HCT116 (cell line): ENCODE data around the gene CHRNA4. TPM values are rescaled to one million over a fixed set of nuclear protein-coding genes. Genes with fewer than 3 reads are reported as not detected.

Experiments
- ATAC-seq: fragments of 200-7000 bp; cut with Tn5 transposase; 2 replicates; pipeline ENCODE4 v1.9.1; 2020; ENCODE audit warnings: mild to moderate bottlenecking, moderate library complexity
- BruUV-seq: library from RNA; stranded (reverse); fragments of 400-500 nt; replicated peaks from 2 replicates; lab custom pipeline; 2021; lab: Mats Ljungman, UMichigan
- CTCF ChIA-PET: fragments of 300-600 bp; sonication (Branson Sonifier 250); formaldehyde crosslinking; loops from one replicate; lab custom pipeline; 2021; ENCODE audit warnings: antibody characterized with exemption; lab: Charles Lee
- POLR2A ChIA-PET: fragments of 300-600, 350-600 bp; sonication (Branson Sonifier 250); formaldehyde crosslinking; loops from one replicate; lab custom pipeline; 2021; ENCODE audit warnings: antibody characterized with exemption; lab: Charles Lee
- RAD21 ChIA-PET, 2 experiments: fragments of 300-600 bp; sonication (Branson Sonifier 250); formaldehyde crosslinking; loops; one replicate each; lab custom pipeline; 2023; ENCODE audit warnings: low total read pairs in 2 of 2; ENCODE audit not compliant: uncharacterized antibody in 2 of 2, unreplicated experiment in 2 of 2, low non-redundant PET in 1 of 2; lab: Charles Lee
- DNase-seq: peaks from one replicate; pipeline ENCODE4 v3.0.0-alpha.2; 2010; ENCODE audit warnings: low read depth, low spot score
- H2AFZ ChIP-seq: fragments of 200-600 bp; shearing (Covaris generic), sonication (generic); 2 replicates; pipeline ENCODE4 v1.6.1; 2017; ENCODE audit warnings: low read depth, mixed run types, mixed read lengths, antibody characterized with exemption, low read length; ENCODE audit not compliant: poor library complexity, severe bottlenecking
- H3K27ac ChIP-seq: 2 replicates; pipeline ENCODE4 v1.5.1; 2012; ENCODE audit warnings: low read depth, low read length
- H3K27me3 ChIP-seq: fragments of 200-600 bp; sonication (generic); 2 replicates; pipeline ENCODE4 v1.6.1; 2016; ENCODE audit warnings: mixed run types, low read length, mixed read lengths; ENCODE audit not compliant: insufficient read depth
- H3K36me3 ChIP-seq, 2 experiments: fragments of 200-500 bp in 1 of 2; fragments of 200-600 bp in 1 of 2; sonication (Bioruptor generic) in 1 of 2; sonication (generic) in 1 of 2; 2 replicates each; pipeline versions ENCODE4 v1.5.1 to v1.6.1; 2014 to 2016; ENCODE audit warnings: low read length in 2 of 2, inconsistent platforms in 1 of 2, mixed read lengths in 1 of 2, mixed run types in 1 of 2; ENCODE audit not compliant: insufficient read depth in 2 of 2, control insufficient read depth in 1 of 2
- H3K4me1 ChIP-seq, 2 experiments: fragments of 200-600 bp in 1 of 2; sonication (generic) in 1 of 2; 2 replicates each; pipeline versions ENCODE4 v1.5.1 to v1.6.1; 2012 to 2017; ENCODE audit warnings: low read length in 2 of 2, inconsistent platforms in 1 of 2, mild to moderate bottlenecking in 1 of 2, mixed read lengths in 1 of 2, mixed run types in 1 of 2, moderate library complexity in 1 of 2; ENCODE audit not compliant: insufficient read depth in 2 of 2, control insufficient read depth in 1 of 2
- H3K4me2 ChIP-seq: fragments of 200-600 bp; sonication (generic); 2 replicates; pipeline ENCODE4 v1.6.1; 2017; ENCODE audit warnings: mixed run types, low read length, mixed read lengths
- H3K4me3 ChIP-seq, 2 experiments: fragments of 200-600 bp in 1 of 2; sonication (generic) in 1 of 2; replicated peaks in 1 of 2; 2 replicates each; pipeline ENCODE4 v1.5.1; 2011 to 2016; ENCODE audit warnings: low read length in 2 of 2, control low read depth in 1 of 2, low read depth in 1 of 2, mild to moderate bottlenecking in 1 of 2, mixed read lengths in 1 of 2, mixed run types in 1 of 2
- H3K79me2 ChIP-seq: fragments of 200-600 bp; sonication (generic); 2 replicates; pipeline ENCODE4 v1.6.1; 2017; ENCODE audit warnings: mild to moderate bottlenecking, mixed run types, low read length, moderate library complexity, mixed read lengths; ENCODE audit not compliant: insufficient read depth
- H3K9ac ChIP-seq: fragments of 200-600 bp; sonication (generic); 2 replicates; pipeline ENCODE4 v1.6.1; 2016; ENCODE audit warnings: low read length, mixed read lengths
- H3K9me2 ChIP-seq: fragments of 200-600 bp; sonication (generic), shearing (Covaris generic); 2 replicates; pipeline ENCODE4 v1.6.1; 2017; ENCODE audit warnings: mixed run types, mild to moderate bottlenecking, moderate library complexity; ENCODE audit not compliant: insufficient read depth
- H3K9me3 ChIP-seq, 2 experiments: fragments of 200-500 bp in 1 of 2; fragments of 200-600 bp in 1 of 2; sonication (Bioruptor generic) in 1 of 2; sonication (generic) in 1 of 2; 2 replicates each; pipeline ENCODE4 v1.6.1; 2014 to 2017; ENCODE audit warnings: low read length in 2 of 2, mixed read lengths in 2 of 2, inconsistent platforms in 1 of 2, low read depth in 1 of 2, mild to moderate bottlenecking in 1 of 2, mixed run types in 1 of 2, moderate library complexity in 1 of 2; ENCODE audit not compliant: control insufficient read depth in 1 of 2, insufficient read depth in 1 of 2
- H4K20me1 ChIP-seq: fragments of 200-600 bp; sonication (generic), shearing (Covaris generic); 2 replicates; pipeline ENCODE4 v1.6.1; 2017; ENCODE audit warnings: mixed run types, mild to moderate bottlenecking, moderate library complexity; ENCODE audit not compliant: insufficient read depth
- CBX3 ChIP-seq: IDR thresholded peaks from 2 replicates; pipeline ENCODE4 v1.6.1; 2012; ENCODE audit warnings: low read depth
- CEBPB ChIP-seq: IDR thresholded peaks from 2 replicates; pipeline ENCODE4 v1.6.1; 2012; ENCODE audit warnings: low read depth
- EGR1 ChIP-seq: IDR thresholded peaks from 2 replicates; pipeline ENCODE4 v1.6.1; 2012; ENCODE audit warnings: low read depth
- ELF1 ChIP-seq: IDR thresholded peaks from 2 replicates; pipeline ENCODE4 v1.6.1; 2012; ENCODE audit warnings: low read depth, borderline replicate concordance
- EZH2phosphoT487 ChIP-seq: fragments of 200-600 bp; IDR thresholded peaks from 2 replicates; pipeline ENCODE4 v1.6.1; 2018; ENCODE audit warnings: antibody characterized with exemption, borderline replicate concordance
- FOSL1 ChIP-seq: IDR thresholded peaks from 2 replicates; pipeline ENCODE4 v1.6.1; 2012; ENCODE audit warnings: low read depth
- JUND ChIP-seq: IDR thresholded peaks from 2 replicates; pipeline ENCODE4 v1.6.1; 2012
- MAX ChIP-seq: IDR thresholded peaks from 2 replicates; pipeline ENCODE4 v1.6.1; 2012
- POLR2A ChIP-seq: IDR thresholded peaks from 2 replicates; pipeline ENCODE4 v1.7.0; 2011; ENCODE audit warnings: borderline replicate concordance; ENCODE audit not compliant: insufficient read depth, insufficient read length; ENCODE audit errors: extremely low read depth
- POLR2AphosphoS5 ChIP-seq: IDR thresholded peaks from 2 replicates; pipeline ENCODE4 v1.6.1; 2011; ENCODE audit warnings: mild to moderate bottlenecking, low read depth, low read length, moderate library complexity
- RAD21 ChIP-seq: IDR thresholded peaks from 2 replicates; pipeline ENCODE4 v1.6.1; 2012; ENCODE audit warnings: low read depth, mild to moderate bottlenecking
- SIN3A ChIP-seq: IDR thresholded peaks from 2 replicates; pipeline ENCODE4 v1.6.1; 2012; ENCODE audit warnings: low read depth
- SP1 ChIP-seq: IDR thresholded peaks from 2 replicates; pipeline ENCODE4 v1.6.1; 2012; ENCODE audit warnings: low read depth
- SRF ChIP-seq: IDR thresholded peaks from 2 replicates; pipeline ENCODE4 v1.6.1; 2012; ENCODE audit warnings: low read depth
- TCF7L2 ChIP-seq: IDR thresholded peaks from 2 replicates; pipeline ENCODE4 v1.7.0; 2011; ENCODE audit warnings: borderline replicate concordance, inconsistent platforms; ENCODE audit not compliant: insufficient read depth, insufficient read length; ENCODE audit errors: extremely low read depth
- YY1 ChIP-seq: IDR thresholded peaks from 2 replicates; pipeline ENCODE4 v1.6.1; 2011; ENCODE audit warnings: low read length, low read depth, moderate library complexity, mild to moderate bottlenecking; ENCODE audit not compliant: insufficient replicate concordance; ENCODE audit errors: extremely low read depth
- ZBTB33 ChIP-seq: IDR thresholded peaks from 2 replicates; pipeline ENCODE4 v1.6.1; 2011; ENCODE audit warnings: mild to moderate bottlenecking, low read length, moderate library complexity; ENCODE audit not compliant: insufficient replicate concordance; ENCODE audit errors: extremely low read depth
- ZFX ChIP-seq: fragments of 450-650 bp; IDR thresholded peaks from 2 replicates; pipeline ENCODE4 v1.6.1; 2017
- ZNF274 ChIP-seq: fragments of 200-500 bp; sonication (Bioruptor generic); IDR thresholded peaks from 2 replicates; pipeline ENCODE4 v1.6.1; 2014; ENCODE audit warnings: mild to moderate bottlenecking, low read depth, low read length, inconsistent platforms
- intact Hi-C: fragments of 100-400 bp; cut with micrococcal nuclease; formaldehyde crosslinking; loops from 2 replicates; pipeline ENCODE4 v1.10.0; 2022
- total RNA-seq: library from RNA; stranded (reverse); gene quantifications from one replicate; pipeline ENCODE4 v1.2.1, GENCODE V29; 2021; ENCODE audit not compliant: unreplicated experiment

The CHRNA4 gene
- total RNA-seq, 1 experiment from 2014 or later: not detected

GRCh38 chr20:63392465-63393365, 31.6 kb upstream of the CHRNA4 start:
- Histone ChIP-seq H3K9ac (no peak overlapping the region), H3K27me3 (no peaks in the 10 kb centered on the region), H4K20me1 (no peaks in the 10 kb centered on the region), H2AFZ (no peak overlapping the region), H3K79me2 (no peaks in the 10 kb centered on the region), H3K4me1 (no peaks in the 10 kb centered on the region), H3K9me2 (no peaks in the 10 kb centered on the region), H3K27ac (no peak overlapping the region), H3K36me3 (no peaks in the 10 kb centered on the region), H3K4me2 (no peak overlapping the region), H3K4me3 (no peak overlapping the region), H3K9me3 (peaks cover 0 to 12% of the 10 kb centered on the region in 2 experiments; a peak in 1 of 4 replicates)
- CTCF ChIA-PET: no interaction called here
- POLR2A ChIA-PET: no interaction called here
- RAD21 ChIA-PET: no interaction called here
- no TSS peak for BruUV-seq
- 0 out of 2 replicates have a peak, but pooled peaks have one; percentile 27 for ATAC-seq
- intact Hi-C loops: no loop called here
- DNase-seq: no peak
- TF ChIP-seq EGR1 (no peak), ZFX (no peak), SIN3A (no peak), SP1 (no peak), POLR2A (no peak)

GRCh38 chr20:63387917-63388316, 26.8 kb upstream of the CHRNA4 start:
- BruUV-seq: no TSS peak
- Histone ChIP-seq H3K27ac (no peak overlapping the region), H3K9me2 (no peaks in the 10 kb centered on the region), H3K79me2 (no peaks in the 10 kb centered on the region), H3K27me3 (no peaks in the 10 kb centered on the region), H3K4me1 (no peaks in the 10 kb centered on the region), H3K4me3 (no peak overlapping the region), H3K36me3 (no peaks in the 10 kb centered on the region), H3K9ac (no peak overlapping the region), H3K9me3 (peaks cover 14 to 35% of the 10 kb centered on the region in 2 experiments; a peak in 2 of 4 replicates), H2AFZ (no peak overlapping the region), H4K20me1 (no peaks in the 10 kb centered on the region), H3K4me2 (no peak overlapping the region)
- intact Hi-C loops: no loop called here
- RAD21 ChIA-PET: no interaction called here
- DNase-seq (no peak), ATAC-seq (no peak)
- TF ChIP-seq JUND (no peak), CBX3 (no peak), ZNF274 (no peak), POLR2AphosphoS5 (no peak), CEBPB (no peak), TCF7L2 (no peak), ZBTB33 (no peak), EGR1 (no peak), FOSL1 (no peak), RAD21 (no peak), ELF1 (no peak), EZH2phosphoT487 (no peak), YY1 (no peak), SRF (no peak), MAX (no peak)
- CTCF ChIA-PET: no interaction called here
- POLR2A ChIA-PET: no interaction called here
